ENCODE measurements around the gene DYNC1LI1. TPM values are rescaled to one million over a fixed set of nuclear protein-coding genes. Genes with fewer than 3 reads are reported as not detected.

Gene DYNC1LI1
- total and polyA plus RNA-seq, 4 donors = 9.2 to 21.1 (median 13.6) TPM

DNA sequence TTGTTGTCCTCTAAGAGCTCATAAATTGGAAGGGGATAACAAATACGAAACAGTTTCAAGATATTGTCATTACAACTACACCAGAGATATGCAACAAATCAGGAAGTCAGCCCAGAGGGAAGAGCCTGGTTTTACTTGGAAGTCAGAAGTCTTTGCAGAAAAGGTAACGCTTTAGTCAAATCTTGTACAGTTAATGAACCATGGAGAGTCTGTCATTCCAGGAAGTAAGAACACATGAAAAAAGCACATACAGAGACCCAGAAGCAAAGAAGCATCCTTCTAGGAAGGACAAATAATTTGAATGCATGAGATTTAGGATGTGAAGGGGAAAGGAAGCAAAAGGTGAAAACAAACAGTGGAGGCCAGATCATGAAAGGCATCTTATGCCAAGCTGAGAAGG lies 19.6 kb downstream of the DYNC1LI1 start:
- WGBS = 88% methylated on average over 2 of the region's 2 CpGs
- TF ChIP-seq RXRA (IDR thresholded peaks at IDR 0.05) = no peak
- no peak for TF ChIP-seq RAD21 (IDR thresholded peaks at IDR 0.05)
- TF ChIP-seq YY1 (IDR thresholded peaks at IDR 0.05) = no peak
- TF ChIP-seq TAF1 (conservative IDR thresholded peaks at IDR 0.05) = no peak
- TF ChIP-seq SP1 (IDR thresholded peaks at IDR 0.05) = no peak
- TF ChIP-seq GABPA (IDR thresholded peaks at IDR 0.05 in 1 of 2, conservative IDR thresholded peaks at IDR 0.05 in 1 of 2) = no peak
- TF ChIP-seq JUND (IDR thresholded peaks at IDR 0.05) = no peak
- TF ChIP-seq, protein P1, sequence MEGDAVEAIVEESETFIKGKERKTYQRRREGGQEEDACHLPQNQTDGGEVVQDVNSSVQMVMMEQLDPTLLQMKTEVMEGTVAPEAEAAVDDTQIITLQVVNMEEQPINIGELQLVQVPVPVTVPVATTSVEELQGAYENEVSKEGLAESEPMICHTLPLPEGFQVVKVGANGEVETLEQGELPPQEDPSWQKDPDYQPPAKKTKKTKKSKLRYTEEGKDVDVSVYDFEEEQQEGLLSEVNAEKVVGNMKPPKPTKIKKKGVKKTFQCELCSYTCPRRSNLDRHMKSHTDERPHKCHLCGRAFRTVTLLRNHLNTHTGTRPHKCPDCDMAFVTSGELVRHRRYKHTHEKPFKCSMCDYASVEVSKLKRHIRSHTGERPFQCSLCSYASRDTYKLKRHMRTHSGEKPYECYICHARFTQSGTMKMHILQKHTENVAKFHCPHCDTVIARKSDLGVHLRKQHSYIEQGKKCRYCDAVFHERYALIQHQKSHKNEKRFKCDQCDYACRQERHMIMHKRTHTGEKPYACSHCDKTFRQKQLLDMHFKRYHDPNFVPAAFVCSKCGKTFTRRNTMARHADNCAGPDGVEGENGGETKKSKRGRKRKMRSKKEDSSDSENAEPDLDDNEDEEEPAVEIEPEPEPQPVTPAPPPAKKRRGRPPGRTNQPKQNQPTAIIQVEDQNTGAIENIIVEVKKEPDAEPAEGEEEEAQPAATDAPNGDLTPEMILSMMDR (IDR thresholded peaks at IDR 0.05; ENCODE audit: low read depth, low read length, missing input control) = no peak
- TF ChIP-seq, protein P2, sequence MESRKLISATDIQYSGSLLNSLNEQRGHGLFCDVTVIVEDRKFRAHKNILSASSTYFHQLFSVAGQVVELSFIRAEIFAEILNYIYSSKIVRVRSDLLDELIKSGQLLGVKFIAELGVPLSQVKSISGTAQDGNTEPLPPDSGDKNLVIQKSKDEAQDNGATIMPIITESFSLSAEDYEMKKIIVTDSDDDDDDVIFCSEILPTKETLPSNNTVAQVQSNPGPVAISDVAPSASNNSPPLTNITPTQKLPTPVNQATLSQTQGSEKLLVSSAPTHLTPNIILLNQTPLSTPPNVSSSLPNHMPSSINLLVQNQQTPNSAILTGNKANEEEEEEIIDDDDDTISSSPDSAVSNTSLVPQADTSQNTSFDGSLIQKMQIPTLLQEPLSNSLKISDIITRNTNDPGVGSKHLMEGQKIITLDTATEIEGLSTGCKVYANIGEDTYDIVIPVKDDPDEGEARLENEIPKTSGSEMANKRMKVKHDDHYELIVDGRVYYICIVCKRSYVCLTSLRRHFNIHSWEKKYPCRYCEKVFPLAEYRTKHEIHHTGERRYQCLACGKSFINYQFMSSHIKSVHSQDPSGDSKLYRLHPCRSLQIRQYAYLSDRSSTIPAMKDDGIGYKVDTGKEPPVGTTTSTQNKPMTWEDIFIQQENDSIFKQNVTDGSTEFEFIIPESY (IDR thresholded peaks at IDR 0.05) = no peak
- Histone ChIP-seq H3K9ac (ENCODE audit: low read depth in 1 of 2, low read length in 2 of 2) (no peak overlapping the region), H3K4me3 (ENCODE audit: low read depth in 1 of 3, low read length in 3 of 3) (no peak overlapping the region), H3K27me3 (ENCODE audit: control insufficient read depth in 4 of 4, insufficient read depth in 4 of 4, low read length in 3 of 4) (no peaks in the 10 kb centered on the region), H3K27ac (ENCODE audit: low read depth in 1 of 2, low read length in 2 of 2) (no peak overlapping the region), H3K9me3 (ENCODE audit: control insufficient read depth in 4 of 4, low read length in 3 of 4) (no peaks in the 10 kb centered on the region), H3K4me1 (ENCODE audit: control insufficient read depth in 4 of 4, insufficient read depth in 4 of 4, low read length in 3 of 4) (peaks cover 0 to 3% (median 0%) of the 10 kb centered on the region in 4 donors), H3K36me3 (ENCODE audit: control insufficient read depth in 4 of 4, insufficient read depth in 3 of 4, low read depth in 1 of 4, low read length in 3 of 4) (no peaks in the 10 kb centered on the region)
- DNase-seq (ENCODE audit: low spot score) = no peak

DNA sequence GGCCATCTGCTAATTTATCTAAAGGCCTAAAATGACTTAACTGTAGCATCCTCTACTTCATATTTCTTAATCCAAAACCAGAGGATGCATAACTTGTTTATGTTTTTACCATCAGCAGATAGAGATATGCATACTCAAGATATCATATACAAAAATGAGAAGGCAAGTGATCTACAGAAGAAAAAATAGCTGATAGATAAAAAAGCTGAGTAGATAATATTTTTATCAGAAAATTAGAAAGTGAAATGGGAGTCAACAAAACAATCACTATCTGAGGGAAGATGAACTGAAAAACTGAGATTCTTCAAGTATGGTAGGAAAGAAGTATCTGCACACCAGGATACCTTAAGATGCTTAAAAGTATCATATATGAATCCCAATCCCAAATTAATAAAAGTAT lies 25.4 kb downstream of the DYNC1LI1 start:
- peaks cover 0 to 3% (median 2%) of the 10 kb centered on the region in 4 donors for H3K36me3 ChIP-seq (ENCODE audit: control insufficient read depth in 4 of 4, insufficient read depth in 3 of 4, low read depth in 1 of 4, low read length in 3 of 4)
- H3K9ac ChIP-seq (ENCODE audit: low read depth in 1 of 2, low read length in 2 of 2) = no peak overlapping the region
- TF ChIP-seq HNF4G (IDR thresholded peaks at IDR 0.05) (no peak), GABPA (IDR thresholded peaks at IDR 0.05 in 1 of 2, conservative IDR thresholded peaks at IDR 0.05 in 1 of 2) (no peak), FOXA2 (IDR thresholded peaks at IDR 0.05) (no peak), JUND (IDR thresholded peaks at IDR 0.05) (no peak), FOXA1 (IDR thresholded peaks at IDR 0.05) (no peak), RXRA (IDR thresholded peaks at IDR 0.05) (no peak), TAF1 (conservative IDR thresholded peaks at IDR 0.05) (no peak)
- TF ChIP-seq, protein P3, sequence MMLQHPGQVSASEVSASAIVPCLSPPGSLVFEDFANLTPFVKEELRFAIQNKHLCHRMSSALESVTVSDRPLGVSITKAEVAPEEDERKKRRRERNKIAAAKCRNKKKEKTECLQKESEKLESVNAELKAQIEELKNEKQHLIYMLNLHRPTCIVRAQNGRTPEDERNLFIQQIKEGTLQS (IDR thresholded peaks at IDR 0.05) = no peak
- H3K4me3 ChIP-seq (ENCODE audit: low read depth in 1 of 3, low read length in 3 of 3) = no peak overlapping the region
- H3K4me1 ChIP-seq (ENCODE audit: control insufficient read depth in 4 of 4, insufficient read depth in 4 of 4, low read length in 3 of 4) = no peaks in the 10 kb centered on the region
- no peak for DNase-seq (ENCODE audit: low spot score)
- no peak overlapping the region for H3K27ac ChIP-seq (ENCODE audit: low read depth in 1 of 2, low read length in 2 of 2)
- no peaks in the 10 kb centered on the region for H3K9me3 ChIP-seq (ENCODE audit: control insufficient read depth in 4 of 4, low read length in 3 of 4)
- H3K27me3 ChIP-seq (ENCODE audit: control insufficient read depth in 4 of 4, insufficient read depth in 4 of 4, low read length in 3 of 4) = no peaks in the 10 kb centered on the region

DNA sequence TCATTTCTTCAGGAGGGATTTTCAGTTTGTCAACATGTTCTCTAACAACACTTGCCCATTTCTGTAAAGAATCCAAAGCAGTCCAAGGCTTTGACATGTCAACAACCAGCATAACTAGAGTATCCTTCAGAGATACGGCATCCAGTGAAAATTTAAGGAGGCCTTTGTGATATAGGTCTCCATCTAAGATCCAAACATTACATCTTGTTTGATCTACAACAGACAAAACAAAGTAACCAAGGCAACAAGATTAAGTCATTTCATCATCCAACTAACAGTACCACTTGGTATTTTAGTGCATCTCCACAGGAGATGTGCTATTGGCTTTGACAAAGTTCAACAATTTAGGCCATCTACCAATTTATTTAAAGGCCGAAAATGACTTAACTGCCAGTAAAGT lies 25.8 kb downstream of the DYNC1LI1 start:
- peaks cover 0 to 3% (median 2%) of the 10 kb centered on the region in 4 donors for H3K36me3 ChIP-seq (ENCODE audit: control insufficient read depth in 4 of 4, insufficient read depth in 3 of 4, low read depth in 1 of 4, low read length in 3 of 4)
- DNase-seq (ENCODE audit: low spot score) = no peak
- no peaks in the 10 kb centered on the region for H3K27me3 ChIP-seq (ENCODE audit: control insufficient read depth in 4 of 4, insufficient read depth in 4 of 4, low read length in 3 of 4)
- 89% methylated on average over 2 of the region's 2 CpGs for WGBS
- no peak overlapping the region for H3K4me3 ChIP-seq (ENCODE audit: low read depth in 1 of 3, low read length in 3 of 3)
- H3K4me1 ChIP-seq (ENCODE audit: control insufficient read depth in 4 of 4, insufficient read depth in 4 of 4, low read length in 3 of 4) = no peaks in the 10 kb centered on the region
- no peak overlapping the region for H3K9ac ChIP-seq (ENCODE audit: low read depth in 1 of 2, low read length in 2 of 2)
- H3K27ac ChIP-seq (ENCODE audit: low read depth in 1 of 2, low read length in 2 of 2) = no peak overlapping the region
- TF ChIP-seq JUND (IDR thresholded peaks at IDR 0.05) (no peak), TAF1 (conservative IDR thresholded peaks at IDR 0.05) (no peak)
- H3K9me3 ChIP-seq (ENCODE audit: control insufficient read depth in 4 of 4, low read length in 3 of 4) = no peaks in the 10 kb centered on the region
